ENCODE data around the gene ATXN2.
"Not testable (repeated sequence)": the region's sequence is repeated elsewhere in the genome, so short reads cannot be mapped to it uniquely, and the experiment has no call there.

ATXN2 gene

GRCh38 chr12:111488271-111488670, 110.8 kb downstream of the ATXN2 start:
- no peak for DNase-seq

- DNase-seq: no peak
Observed at GRCh38 chr12:111482462-111482861, 116.7 kb downstream of the ATXN2 start.

- no peak for DNase-seq
Observed at GRCh38 chr12:111471236-111471635, 127.9 kb downstream of the ATXN2 start.

- no peak for DNase-seq
Observed at GRCh38 chr12:111469401-111469800, 129.7 kb downstream of the ATXN2 start.

- DNase-seq: no peak
Observed at GRCh38 chr12:111467857-111468241, 131.3 kb downstream of the ATXN2 start.

- no peak for DNase-seq
Observed at GRCh38 chr12:111467092-111467856, 131.8 kb downstream of the ATXN2 start.

- no peak for DNase-seq
Observed at GRCh38 chr12:111462210-111462769, 136.8 kb downstream of the ATXN2 start.

GRCh38 chr12:111460111-111460510, 139.0 kb downstream of the ATXN2 start:
- not testable (repeated sequence) for DNase-seq

- no peak for DNase-seq
Observed at GRCh38 chr12:111458546-111459172, 140.5 kb downstream of the ATXN2 start.

- no peak for DNase-seq
Observed at GRCh38 chr12:111457577-111457976, 141.5 kb downstream of the ATXN2 start.

GRCh38 chr12:111457071-111457470, 142.0 kb downstream of the ATXN2 start:
- DNase-seq: no peak

GRCh38 chr12:111455448-111456320, 143.4 kb downstream of the ATXN2 start:
- no peak for DNase-seq

GRCh38 chr12:111454716-111455447, 144.2 kb downstream of the ATXN2 start:
- DNase-seq: no peak

GRCh38 chr12:111454311-111454710, 144.8 kb downstream of the ATXN2 start:
- no peak for DNase-seq

GRCh38 chr12:111453071-111453989, 145.8 kb downstream of the ATXN2 start:
- DNase-seq: no peak

- DNase-seq: no peak
Observed at GRCh38 chr12:111451649-111452129, 147.4 kb downstream of the ATXN2 start.

GRCh38 chr12:111451232-111451631, 147.9 kb downstream of the ATXN2 start:
- DNase-seq: no peak

GRCh38 chr12:111450676-111451075, 148.4 kb downstream of the ATXN2 start:
- DNase-seq: no peak

- DNase-seq: no peak
Observed at GRCh38 chr12:111448846-111449790, 150.0 kb downstream of the ATXN2 start.

GRCh38 chr12:111448266-111448830, 150.8 kb downstream of the ATXN2 start:
- DNase-seq: no peak

All from stimulated activated CD4-positive, alpha-beta T cell treated with anti-CD3 and anti-CD28 coated beads, Interleukin-1b, Interleukin-23, amount 100 ng/mL, for 48 hours (primary cell).